K562 (cell line): ENCODE data around the gene ZNF503. TPM values are rescaled to one million over a fixed set of nuclear protein-coding genes. Genes with fewer than 3 reads are reported as not detected.
A peak's percentile ranks its signal among the peaks of the same experiment; 100 is the strongest.

ENCODE experiments used
- ATAC-seq: fragments of 200-7000 bp; cut with Tn5 transposase; 3 replicates; pipeline ENCODE4 v1.9.1; 2020; ENCODE audit warnings: moderate library complexity
- BruUV-seq: library from RNA; stranded (reverse); fragments of 400-500 nt; replicated peaks from 2 replicates; lab custom pipeline; 2021; lab: Mats Ljungman, UMichigan
- CTCF ChIA-PET: fragments of 300-600 bp; formaldehyde crosslinking; extraction: SDS; loops from one replicate; lab custom pipeline; 2021; ENCODE audit warnings: low intra/inter-chr PET ratio; lab: Yijun Ruan, JAX
- POLR2A ChIA-PET: fragments of 300-600, 350-650 bp; sonication (Branson Sonifier 250); formaldehyde crosslinking; extraction: SDS; loops from one replicate; lab custom pipeline; 2021; ENCODE audit warnings: antibody characterized with exemption, inconsistent platforms; lab: Yijun Ruan, JAX
- DNase-seq, 4 experiments: peaks; one replicate each; pipeline versions ENCODE4 v3.0.0 to v3.0.0-alpha.2; 2011 to 2018; ENCODE audit warnings: low spot score in 3 of 4, mixed read lengths in 3 of 4; ENCODE audit errors: extremely low read depth in 1 of 4
- FAIRE-seq: peaks from 2 replicates; lab custom pipeline; 2011; peaks lifted over from hg19 to GRCh38; lab: Jason Lieb, UNC
- H2AFZ ChIP-seq: 2 replicates; pipeline ENCODE4 v1.6.0; 2011; ENCODE audit warnings: low read depth, low read length, control low read depth, inconsistent platforms
- H3K27ac ChIP-seq: fragments of 200-600 bp; 3 replicates; pipeline ENCODE4 v1.8.0; 2011; ENCODE audit warnings: low read depth, mild to moderate bottlenecking, control low read depth, inconsistent platforms, low read length, moderate library complexity, mixed read lengths; ENCODE audit errors: extremely low read depth
- H3K27me3 ChIP-seq, 2 experiments: fragments of 300-600 bp in 1 of 2; 2 replicates in 1 of 2; 3 replicates in 1 of 2; pipeline versions ENCODE4 v1.6.0 to v1.8.0; 2011; ENCODE audit warnings: inconsistent platforms in 2 of 2, low read length in 2 of 2, mild to moderate bottlenecking in 1 of 2, mixed read lengths in 1 of 2, moderate library complexity in 1 of 2; ENCODE audit not compliant: control insufficient read depth in 2 of 2, insufficient read depth in 2 of 2
- H3K36me3 ChIP-seq: fragments of 300-600 bp; 3 replicates; pipeline ENCODE4 v1.8.0; 2011; ENCODE audit warnings: mild to moderate bottlenecking, low read length, inconsistent platforms; ENCODE audit not compliant: control insufficient read depth, insufficient read depth
- H3K4me1 ChIP-seq, 2 experiments: fragments of 200-600 bp in 1 of 2; replicated peaks in 1 of 2; 2 replicates in 1 of 2; 3 replicates in 1 of 2; pipeline versions ENCODE4 v1.5.1 to v1.8.0; 2011; ENCODE audit warnings: inconsistent platforms in 2 of 2, low read length in 2 of 2, mild to moderate bottlenecking in 1 of 2, mixed read lengths in 1 of 2, moderate library complexity in 1 of 2; ENCODE audit not compliant: control insufficient read depth in 2 of 2, insufficient read depth in 2 of 2
- H3K4me2 ChIP-seq: 2 replicates; pipeline ENCODE4 v1.6.1; 2011; ENCODE audit warnings: low read length, control low read depth, inconsistent platforms, mixed read lengths; ENCODE audit not compliant: insufficient read depth
- H3K4me3 ChIP-seq: fragments of 200-600 bp; sonication (generic), shearing (Covaris generic); 2 replicates; pipeline ENCODE4 v1.5.1; 2016; ENCODE audit warnings: control low read depth, inconsistent platforms
- H3K79me2 ChIP-seq: fragments of 200-600 bp; 3 replicates; pipeline ENCODE4 v1.8.0; 2011; ENCODE audit warnings: low read length, inconsistent platforms; ENCODE audit not compliant: control insufficient read depth, insufficient read depth
- H3K9ac ChIP-seq, 2 experiments: 2 replicates each; pipeline versions ENCODE4 v1.6.0 to v1.6.1; 2011; ENCODE audit warnings: low read depth in 2 of 2, low read length in 2 of 2, control low read depth in 1 of 2, inconsistent platforms in 1 of 2, mild to moderate bottlenecking in 1 of 2, mixed read lengths in 1 of 2; ENCODE audit not compliant: insufficient read depth in 1 of 2
- H3K9me1 ChIP-seq: one replicate; pipeline ENCODE4 v1.6.0; 2011; ENCODE audit warnings: inconsistent platforms, mild to moderate bottlenecking, low read length, moderate library complexity; ENCODE audit not compliant: control insufficient read depth, insufficient read depth
- H3K9me3 ChIP-seq: replicated peaks from 2 replicates; pipeline ENCODE4 v1.5.1; 2011; ENCODE audit warnings: low read depth, low read length, inconsistent platforms; ENCODE audit not compliant: control insufficient read depth, insufficient read depth
- H4K20me1 ChIP-seq: replicated peaks from 2 replicates; pipeline ENCODE4 v1.6.1; 2011; ENCODE audit warnings: low read length, inconsistent platforms, mixed read lengths; ENCODE audit not compliant: control insufficient read depth, insufficient read depth
- GABPB2 ChIP-seq: fragments of 250-450 bp; sonication (Bioruptor Pico); conservative IDR thresholded peaks from 2 replicates; pipeline ENCODE4 v1.5.1; 2021; ENCODE audit warnings: mild to moderate bottlenecking
- MBD2 ChIP-seq: sonication (generic); IDR thresholded peaks from 2 replicates; pipeline ENCODE4 v1.6.1; 2016; ENCODE audit warnings: low read depth, borderline replicate concordance
- MTA3 ChIP-seq: fragments of 450-650 bp; formaldehyde crosslinking; IDR thresholded peaks from 2 replicates; pipeline ENCODE4 v1.6.1; 2017; ENCODE audit warnings: mild to moderate bottlenecking, borderline replicate concordance
- PHF20 ChIP-seq: fragments of 450-650 bp; IDR thresholded peaks from 2 replicates; pipeline ENCODE4 v1.6.1; 2018; ENCODE audit not compliant: partially characterized antibody
- PHTF2 ChIP-seq: fragments of 250-450 bp; sonication (Bioruptor Pico); IDR thresholded peaks from 2 replicates; pipeline ENCODE4 v1.5.0; 2021; ENCODE audit warnings: mild to moderate bottlenecking
- PYGO2 ChIP-seq: fragments of 450-650 bp; IDR thresholded peaks from 2 replicates; pipeline ENCODE4 v1.6.1; 2016; ENCODE audit warnings: mild to moderate bottlenecking, missing genetic modification characterization, moderate library complexity, missing compliant biosample characterization
- RAD21 ChIP-seq, 2 experiments: fragments of 250-450 bp in 1 of 2; fragments of 450-650 bp in 1 of 2; sonication (Bioruptor Pico) in 1 of 2; formaldehyde crosslinking in 1 of 2; IDR thresholded peaks in 1 of 2; conservative IDR thresholded peaks in 1 of 2; 2 replicates each; pipeline versions ENCODE4 v1.4.0 to v1.8.0; 2020 to 2022; ENCODE audit warnings: mild to moderate bottlenecking in 2 of 2, moderate library complexity in 1 of 2
- SMC3 ChIP-seq: conservative IDR thresholded peaks from 2 replicates; pipeline ENCODE4 v1.6.1; 2011; ENCODE audit warnings: low read depth, low read length, improper control_type of control experiment; ENCODE audit not compliant: insufficient read depth
- ZNF217 ChIP-seq: sonication (generic); formaldehyde crosslinking; IDR thresholded peaks from 2 replicates; pipeline ENCODE4 v1.8.0; 2022; ENCODE audit warnings: mild to moderate bottlenecking, missing genetic modification reagents
- WGBS: fragments of 100-300 bp; shearing (Covaris generic); methylation state at CpG from one replicate; pipeline ENCODE4 v1.1.6; 2016; ENCODE audit warnings: low coverage, mixed read lengths; ENCODE audit not compliant: insufficient coverage; ENCODE audit errors: missing lambda C conversion rate; 5-methylcytosine and 5-hydroxymethylcytosine counted together
- in situ Hi-C: fragments of 300-500 bp; cut with MboI; formaldehyde crosslinking; loops from 4 replicates; pipeline ENCODE4 v1.15.0; 2018; ENCODE audit warnings: inconsistent platforms, mixed read lengths
- intact Hi-C: fragments of 100-400 bp; cut with micrococcal nuclease; formaldehyde crosslinking; loops from 2 replicates; pipeline ENCODE4 v1.14.2; 2022
- polyA plus RNA-seq, 8 experiments: library from polyadenylated mRNA; depleted of rRNA in 4 of 8; stranded (reverse) in 5 of 8; unstranded in 3 of 8; fragments of >200 nt; fragmentation: Nextera tagmentation in 2 of 8; fragmentation: Illumina TruSeq in 1 of 8; extraction: Ambion mirVana in 2 of 8; extraction: Trizol in 1 of 8; gene quantifications; 2 replicates each; pipeline versions ENCODE4 v1.2.1 to v1.2.3, GENCODE V29; 2011 to 2014; ENCODE audit warnings: inconsistent platforms in 1 of 8, missing spikeins in 1 of 8
- total RNA-seq, 7 experiments: library from RNA; depleted of rRNA in 6 of 7; stranded (reverse); fragments of >200 nt in 6 of 7; fragmentation: Illumina TruSeq in 2 of 7; extraction: Trizol in 2 of 7; gene quantifications; 2 replicates each; pipeline versions ENCODE4 v1.2.1 to v1.2.3, GENCODE V29; 2011 to 2021; ENCODE audit warnings: low replicate concordance in 1 of 7
- TF ChIP-seq, protein P1 (sequence below), 3 experiments: IDR thresholded peaks in 2 of 3; conservative IDR thresholded peaks in 1 of 3; 2 replicates each; pipeline ENCODE4 v1.5.1; 2011 to 2012; ENCODE audit warnings: low read length in 3 of 3, mild to moderate bottlenecking in 3 of 3, control low read depth in 2 of 3, improper control_type of control experiment in 1 of 3, inconsistent platforms in 1 of 3, low read depth in 1 of 3, mixed read lengths in 1 of 3, moderate library complexity in 1 of 3; ENCODE audit not compliant: insufficient read depth in 2 of 3
- TF ChIP-seq, protein P2 (sequence below): IDR thresholded peaks from 2 replicates; pipeline ENCODE4 v1.6.1; 2014; ENCODE audit warnings: antibody characterized with exemption
- TF ChIP-seq, protein P3 (sequence below): fragments of 150-350 bp; IDR thresholded peaks from 2 replicates; pipeline ENCODE4 v1.6.1; 2014; ENCODE audit warnings: low read depth, mild to moderate bottlenecking, low read length, borderline replicate concordance
- TF ChIP-seq, protein P4 (sequence below): fragments of 200-800 bp; sonication (Bioruptor generic); IDR thresholded peaks from 2 replicates; pipeline ENCODE4 v1.6.1; 2017; ENCODE audit warnings: missing genetic modification characterization, missing compliant biosample characterization

The ZNF503 gene
- total and polyA plus RNA-seq, 9 of the 15 experiments (the other 6 are each of a cell fraction or from before 2014, with no cell fraction given) = not detected

DNA sequence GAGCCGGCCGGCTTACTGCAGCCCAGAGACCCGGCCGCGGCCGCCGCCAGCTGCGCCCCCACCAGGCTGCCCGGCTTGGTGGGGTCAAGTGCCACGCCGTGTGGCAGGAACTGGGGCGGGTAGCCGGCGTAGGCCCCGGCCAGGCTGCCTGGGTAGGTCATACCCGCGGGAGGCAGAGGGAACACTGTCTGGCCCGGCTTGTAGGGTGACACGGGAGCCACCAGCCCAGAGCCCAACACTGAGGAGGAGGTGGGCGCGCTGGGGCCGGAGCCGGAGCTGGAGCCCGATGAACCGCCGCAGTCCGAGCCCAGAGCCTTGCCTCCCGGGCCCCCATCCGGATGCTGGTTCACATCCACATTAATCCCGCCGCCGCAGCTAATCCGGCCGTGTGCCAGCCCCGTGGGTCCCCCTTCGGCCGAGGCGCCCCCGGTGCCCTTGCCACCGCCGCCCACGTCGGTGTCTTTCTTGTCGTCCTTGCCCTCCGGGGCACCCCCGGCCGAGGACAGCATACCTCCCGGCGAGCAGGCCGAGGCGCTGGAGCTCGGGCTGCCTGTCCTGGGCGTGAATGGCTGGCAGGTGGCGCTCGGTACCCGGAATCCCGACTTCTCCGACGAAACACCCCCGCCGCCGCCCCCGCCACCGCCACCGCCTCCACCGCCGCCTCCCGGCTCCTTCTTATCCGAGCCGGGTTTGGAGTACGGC lies 2.0 kb downstream of the ZNF503 start:
- ChIA-PET CTCF (no interaction called here), POLR2A (no interaction called here)
- FAIRE-seq (no peak), DNase-seq (peak; percentile 63 to 70 (median 66)), ATAC-seq (peak; percentile 71)
- Histone ChIP-seq H2AFZ (no peak overlapping the region), H3K4me3 (no peak overlapping the region), H3K9ac (no peak overlapping the region), H3K27me3 (peaks cover 41 to 80% of the 10 kb centered on the region in 2 experiments), H3K79me2 (no peaks in the 10 kb centered on the region), H3K36me3 (no peaks in the 10 kb centered on the region), H3K27ac (no peak overlapping the region), H3K9me3 (no peaks in the 10 kb centered on the region), H4K20me1 (peaks cover 4% of the 10 kb centered on the region; the same call in 1 of the 2 replicates), H3K9me1 (no peaks in the 10 kb centered on the region), H3K4me2 (no peak overlapping the region), H3K4me1 (peaks cover 0 to 75% of the 10 kb centered on the region in 2 experiments; a peak in 3 of 5 replicates)
- in situ Hi-C loops (no loop called here), intact Hi-C loops (loop anchor here (5.0 to 10.0 kb wide), 5 partner anchors 525 to 1585 kb away; no protein-coding TSS in a partner anchor)
- BruUV-seq = no TSS peak
- WGBS = 25% methylated on average over 40 of the region's 71 CpGs
- TF ChIP-seq MTA3 (no peak), PYGO2 (no peak), ZNF217 (CRISPR knock-in tag) (no peak), MBD2 (no peak), SMC3 (peak; percentile 45), PHTF2 (no peak), PHF20 (no peak), GABPB2 (CRISPR knock-in tag) (no peak), RAD21 (CRISPR knock-in tag; conservative IDR thresholded peaks at IDR 0.05 in 1 of 2, IDR thresholded peaks at IDR 0.05 in 1 of 2) (peak; percentile 35 to 48)
- TF ChIP-seq, protein P1, sequence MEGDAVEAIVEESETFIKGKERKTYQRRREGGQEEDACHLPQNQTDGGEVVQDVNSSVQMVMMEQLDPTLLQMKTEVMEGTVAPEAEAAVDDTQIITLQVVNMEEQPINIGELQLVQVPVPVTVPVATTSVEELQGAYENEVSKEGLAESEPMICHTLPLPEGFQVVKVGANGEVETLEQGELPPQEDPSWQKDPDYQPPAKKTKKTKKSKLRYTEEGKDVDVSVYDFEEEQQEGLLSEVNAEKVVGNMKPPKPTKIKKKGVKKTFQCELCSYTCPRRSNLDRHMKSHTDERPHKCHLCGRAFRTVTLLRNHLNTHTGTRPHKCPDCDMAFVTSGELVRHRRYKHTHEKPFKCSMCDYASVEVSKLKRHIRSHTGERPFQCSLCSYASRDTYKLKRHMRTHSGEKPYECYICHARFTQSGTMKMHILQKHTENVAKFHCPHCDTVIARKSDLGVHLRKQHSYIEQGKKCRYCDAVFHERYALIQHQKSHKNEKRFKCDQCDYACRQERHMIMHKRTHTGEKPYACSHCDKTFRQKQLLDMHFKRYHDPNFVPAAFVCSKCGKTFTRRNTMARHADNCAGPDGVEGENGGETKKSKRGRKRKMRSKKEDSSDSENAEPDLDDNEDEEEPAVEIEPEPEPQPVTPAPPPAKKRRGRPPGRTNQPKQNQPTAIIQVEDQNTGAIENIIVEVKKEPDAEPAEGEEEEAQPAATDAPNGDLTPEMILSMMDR (IDR thresholded peaks at IDR 0.05 in 2 of 3, conservative IDR thresholded peaks at IDR 0.05 in 1 of 3; ENCODE audit: insufficient read depth in 2 of 3, low read depth in 1 of 3, low read length in 3 of 3) = peak in 2 of 3 experiments; percentile 58 to 63; a peak in 4 of 6 replicates
- TF ChIP-seq, protein P2, sequence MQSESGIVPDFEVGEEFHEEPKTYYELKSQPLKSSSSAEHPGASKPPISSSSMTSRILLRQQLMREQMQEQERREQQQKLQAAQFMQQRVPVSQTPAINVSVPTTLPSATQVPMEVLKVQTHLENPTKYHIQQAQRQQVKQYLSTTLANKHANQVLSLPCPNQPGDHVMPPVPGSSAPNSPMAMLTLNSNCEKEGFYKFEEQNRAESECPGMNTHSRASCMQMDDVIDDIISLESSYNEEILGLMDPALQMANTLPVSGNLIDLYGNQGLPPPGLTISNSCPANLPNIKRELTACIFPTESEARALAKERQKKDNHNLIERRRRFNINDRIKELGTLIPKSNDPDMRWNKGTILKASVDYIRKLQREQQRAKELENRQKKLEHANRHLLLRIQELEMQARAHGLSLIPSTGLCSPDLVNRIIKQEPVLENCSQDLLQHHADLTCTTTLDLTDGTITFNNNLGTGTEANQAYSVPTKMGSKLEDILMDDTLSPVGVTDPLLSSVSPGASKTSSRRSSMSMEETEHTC = no peak
- TF ChIP-seq, protein P3, sequence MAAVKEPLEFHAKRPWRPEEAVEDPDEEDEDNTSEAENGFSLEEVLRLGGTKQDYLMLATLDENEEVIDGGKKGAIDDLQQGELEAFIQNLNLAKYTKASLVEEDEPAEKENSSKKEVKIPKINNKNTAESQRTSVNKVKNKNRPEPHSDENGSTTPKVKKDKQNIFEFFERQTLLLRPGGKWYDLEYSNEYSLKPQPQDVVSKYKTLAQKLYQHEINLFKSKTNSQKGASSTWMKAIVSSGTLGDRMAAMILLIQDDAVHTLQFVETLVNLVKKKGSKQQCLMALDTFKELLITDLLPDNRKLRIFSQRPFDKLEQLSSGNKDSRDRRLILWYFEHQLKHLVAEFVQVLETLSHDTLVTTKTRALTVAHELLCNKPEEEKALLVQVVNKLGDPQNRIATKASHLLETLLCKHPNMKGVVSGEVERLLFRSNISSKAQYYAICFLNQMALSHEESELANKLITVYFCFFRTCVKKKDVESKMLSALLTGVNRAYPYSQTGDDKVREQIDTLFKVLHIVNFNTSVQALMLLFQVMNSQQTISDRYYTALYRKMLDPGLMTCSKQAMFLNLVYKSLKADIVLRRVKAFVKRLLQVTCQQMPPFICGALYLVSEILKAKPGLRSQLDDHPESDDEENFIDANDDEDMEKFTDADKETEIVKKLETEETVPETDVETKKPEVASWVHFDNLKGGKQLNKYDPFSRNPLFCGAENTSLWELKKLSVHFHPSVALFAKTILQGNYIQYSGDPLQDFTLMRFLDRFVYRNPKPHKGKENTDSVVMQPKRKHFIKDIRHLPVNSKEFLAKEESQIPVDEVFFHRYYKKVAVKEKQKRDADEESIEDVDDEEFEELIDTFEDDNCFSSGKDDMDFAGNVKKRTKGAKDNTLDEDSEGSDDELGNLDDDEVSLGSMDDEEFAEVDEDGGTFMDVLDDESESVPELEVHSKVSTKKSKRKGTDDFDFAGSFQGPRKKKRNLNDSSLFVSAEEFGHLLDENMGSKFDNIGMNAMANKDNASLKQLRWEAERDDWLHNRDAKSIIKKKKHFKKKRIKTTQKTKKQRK = no peak
- TF ChIP-seq, protein P4, sequence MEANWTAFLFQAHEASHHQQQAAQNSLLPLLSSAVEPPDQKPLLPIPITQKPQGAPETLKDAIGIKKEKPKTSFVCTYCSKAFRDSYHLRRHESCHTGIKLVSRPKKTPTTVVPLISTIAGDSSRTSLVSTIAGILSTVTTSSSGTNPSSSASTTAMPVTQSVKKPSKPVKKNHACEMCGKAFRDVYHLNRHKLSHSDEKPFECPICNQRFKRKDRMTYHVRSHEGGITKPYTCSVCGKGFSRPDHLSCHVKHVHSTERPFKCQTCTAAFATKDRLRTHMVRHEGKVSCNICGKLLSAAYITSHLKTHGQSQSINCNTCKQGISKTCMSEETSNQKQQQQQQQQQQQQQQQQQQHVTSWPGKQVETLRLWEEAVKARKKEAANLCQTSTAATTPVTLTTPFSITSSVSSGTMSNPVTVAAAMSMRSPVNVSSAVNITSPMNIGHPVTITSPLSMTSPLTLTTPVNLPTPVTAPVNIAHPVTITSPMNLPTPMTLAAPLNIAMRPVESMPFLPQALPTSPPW (CRISPR knock-in tag) = peak; percentile 62
